Suppressor macrophage treated with lipopolysaccharide for 1 hour (primary cell): ENCODE measurements around the gene TYW1.
"Not testable (repeated sequence)": the region's sequence is repeated elsewhere in the genome, so short reads cannot be mapped to it uniquely, and the experiment has no call there.

ENCODE experiments used
- DNase-seq, 3 donors: peaks; one replicate each; pipeline ENCODE4 v3.0.0-alpha.2; 2020 to 2022

Gene TYW1

DNA sequence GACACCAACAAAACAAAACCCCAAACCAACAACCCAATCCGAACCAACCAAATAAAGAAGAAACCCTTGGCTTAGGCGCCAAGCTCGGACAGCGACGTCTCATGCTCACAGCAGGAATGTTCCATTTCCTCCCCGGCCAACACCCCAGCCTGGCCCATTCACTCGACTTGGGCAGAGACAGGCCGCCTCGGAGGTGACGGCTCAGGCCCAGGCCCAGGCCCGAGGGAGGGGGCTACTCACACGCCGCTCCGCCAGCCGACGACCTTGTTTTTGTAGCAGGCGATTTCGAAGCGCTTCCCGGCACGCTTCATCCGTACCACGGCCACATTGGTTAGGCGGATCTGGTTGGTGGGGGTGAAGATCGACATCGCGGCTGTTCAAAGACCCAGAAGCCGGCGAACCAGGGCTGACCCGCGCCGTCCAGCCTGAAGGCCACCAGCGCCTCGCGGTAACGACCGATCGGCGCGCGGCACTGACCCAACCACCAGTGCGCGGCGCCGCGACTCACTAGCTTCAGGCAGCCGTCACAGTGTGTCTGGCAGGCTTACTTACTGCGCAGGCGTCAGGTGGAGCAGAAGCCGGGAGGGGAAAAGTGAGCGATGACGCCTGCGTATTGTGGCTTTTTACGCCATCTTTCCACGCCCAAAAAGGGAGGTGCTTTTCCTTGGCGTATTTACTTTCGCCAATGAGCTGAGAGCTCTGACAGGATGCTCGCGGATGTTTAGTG is 1.4 kb upstream of the TYW1 start, which contains the start of gene SBDS:
Gene SBDS (minus strand): TSS at position 537 of the 727 bp plus-strand sequence. CDS start 169 bp downstream, at position 368.
- peak; percentile 96 to 99 (median 98) for DNase-seq

DNA sequence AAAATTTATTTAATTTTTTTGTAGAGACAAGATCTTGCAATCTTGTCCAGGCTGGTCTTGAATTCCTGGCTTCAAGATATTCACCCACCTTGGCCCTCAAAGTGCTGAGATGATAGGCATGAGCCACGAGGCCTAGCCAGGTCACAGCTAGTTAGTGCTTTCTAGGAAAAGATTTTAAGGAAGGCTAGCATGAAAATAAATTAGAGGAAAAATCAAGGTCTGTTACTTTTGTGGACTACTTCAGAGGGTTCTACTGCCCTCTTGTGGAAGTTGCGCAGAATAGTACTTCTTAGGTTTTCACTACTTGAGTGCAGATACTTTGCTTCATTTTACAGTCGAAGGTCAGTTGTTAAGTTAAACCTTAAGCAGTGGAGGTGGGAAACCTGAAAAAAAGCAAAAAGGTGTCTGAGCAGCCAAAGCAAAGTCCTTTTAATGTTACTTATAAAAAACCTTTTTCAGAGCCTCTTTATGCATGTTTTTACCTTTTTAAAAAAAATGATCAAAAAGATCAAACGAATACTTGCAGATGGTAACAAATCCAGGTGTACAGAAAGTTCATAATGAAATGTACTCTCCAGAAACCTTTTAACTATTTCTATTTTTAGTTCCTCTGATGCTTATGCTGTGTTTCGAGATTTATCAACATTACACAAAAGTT is 4.1 kb downstream of the TYW1 start:
- DNase-seq = peak; percentile 13 to 41 (median 15)

DNA sequence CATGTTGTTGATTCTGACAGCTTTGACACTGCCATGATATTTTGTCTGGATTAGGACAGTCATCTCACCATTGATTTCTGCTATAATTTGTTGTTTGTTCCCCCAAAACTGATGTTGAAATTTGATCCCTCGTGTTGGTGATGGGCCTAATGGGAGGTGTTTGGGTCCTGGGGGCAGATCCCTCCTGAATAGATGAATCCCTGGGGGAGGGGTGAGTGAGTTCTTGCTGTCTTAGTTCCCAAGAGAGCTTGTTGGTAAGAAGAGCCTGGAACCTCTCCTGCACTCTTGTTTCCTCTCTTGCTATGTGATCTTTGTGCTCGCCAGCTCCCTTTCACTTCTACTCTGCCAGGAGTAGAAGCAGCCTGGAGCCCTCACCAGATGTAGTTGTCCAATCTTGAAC is 7.5 kb downstream of the TYW1 start:
- not testable (repeated sequence) for DNase-seq

DNA sequence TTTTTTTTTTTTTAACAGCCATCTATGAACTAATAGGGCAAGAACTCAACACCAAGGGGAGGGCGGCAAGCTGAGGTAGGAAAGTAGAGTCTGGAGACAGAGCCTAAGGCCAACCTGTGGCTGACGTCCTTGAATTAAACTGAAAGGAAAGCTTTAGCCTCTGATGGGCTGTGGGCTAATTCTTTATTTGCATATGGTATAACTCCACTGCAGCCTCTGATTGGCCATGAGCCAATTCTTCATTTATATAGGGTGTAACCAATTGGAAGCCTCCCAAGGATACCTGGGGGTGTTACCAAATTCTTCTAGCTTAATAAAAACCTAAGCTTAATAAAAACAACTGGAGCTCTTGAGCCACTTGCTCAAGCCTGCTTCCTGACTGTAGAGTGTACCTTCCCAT is 10.3 kb downstream of the TYW1 start:
- DNase-seq = no peak

DNA sequence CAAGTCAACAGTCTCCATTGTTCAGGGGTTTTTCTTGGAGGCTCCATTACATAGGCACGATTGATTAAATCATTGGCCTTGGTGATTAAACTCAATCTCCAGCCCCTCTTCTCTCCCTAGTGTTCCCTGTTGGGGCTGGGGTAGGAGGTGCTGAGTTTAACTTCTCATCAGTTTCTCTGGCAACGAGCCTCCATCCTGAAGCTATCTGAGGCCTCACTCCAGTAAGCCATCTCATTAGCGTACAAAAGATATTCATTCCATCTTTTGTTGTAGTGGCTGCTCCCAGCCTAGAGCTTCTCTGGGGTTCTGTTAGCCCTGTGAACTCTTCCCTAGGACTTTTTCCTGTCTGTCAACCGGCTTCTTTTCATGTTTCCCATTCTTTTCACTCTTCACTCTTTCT is 11.6 kb downstream of the TYW1 start:
- DNase-seq = no peak

DNA sequence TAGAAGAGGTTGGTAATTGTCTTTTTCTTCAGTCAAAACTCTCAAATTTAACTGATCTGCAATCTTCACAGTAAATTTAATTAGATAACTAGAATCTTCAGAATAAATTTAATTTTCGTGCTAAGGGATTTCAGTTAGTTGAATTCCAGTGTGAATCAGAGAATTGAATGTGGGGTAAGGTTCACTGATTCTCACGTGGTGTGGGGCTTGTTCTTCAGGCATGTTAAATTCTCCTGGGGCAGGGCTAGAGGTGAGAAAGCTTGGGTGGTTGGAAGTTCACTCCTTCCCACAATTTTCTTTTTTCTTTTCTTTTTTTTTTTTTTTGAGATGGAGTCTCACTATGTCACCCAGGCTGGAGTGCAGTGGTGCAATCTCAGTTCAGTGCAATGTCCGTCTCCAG is 13.0 kb downstream of the TYW1 start:
- DNase-seq = not testable (repeated sequence)

DNA sequence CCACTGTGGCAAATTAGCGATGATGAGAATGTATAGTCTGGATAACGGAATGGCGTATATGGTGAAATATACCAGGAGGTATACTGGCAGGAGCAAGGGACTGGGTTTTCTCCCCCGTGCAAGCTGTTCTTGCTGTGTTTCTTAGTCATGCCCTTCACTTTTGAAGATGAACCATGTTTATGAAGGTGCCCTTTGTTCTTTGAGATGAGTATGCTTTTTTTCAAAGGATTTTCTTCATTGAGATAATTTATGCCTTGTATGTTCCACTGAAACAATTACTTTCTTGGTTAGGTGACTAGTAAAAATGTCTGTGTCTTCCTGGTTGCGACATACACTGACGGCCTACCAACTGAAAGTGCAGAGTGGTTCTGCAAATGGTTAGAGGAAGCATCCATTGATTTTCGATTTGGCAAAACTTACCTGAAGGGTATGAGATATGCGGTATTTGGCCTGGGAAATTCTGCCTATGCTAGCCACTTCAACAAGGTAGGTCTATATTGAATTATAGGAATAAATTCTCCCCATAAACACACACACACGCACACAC is 17.5 kb downstream of the TYW1 start:
- DNase-seq = not testable (repeated sequence)

DNA sequence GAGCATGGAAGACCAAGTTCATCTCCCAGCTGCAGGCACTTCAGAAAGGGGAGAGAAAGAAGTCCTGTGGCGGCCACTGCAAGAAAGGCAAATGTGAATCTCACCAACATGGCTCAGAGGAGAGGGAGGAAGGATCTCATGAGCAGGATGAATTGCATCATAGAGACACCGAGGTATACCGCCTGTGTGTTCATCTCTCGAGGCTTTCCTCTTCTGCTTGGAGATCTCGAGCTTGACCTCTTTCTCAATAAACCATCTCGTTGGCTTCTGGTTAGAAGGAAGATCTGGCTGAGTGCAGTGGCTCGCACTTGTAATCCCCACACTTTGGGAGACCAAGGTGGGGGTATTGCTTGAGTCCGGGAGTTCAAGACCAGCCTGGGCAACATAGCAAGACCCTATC is 21.3 kb downstream of the TYW1 start:
- not testable (repeated sequence) for DNase-seq

DNA sequence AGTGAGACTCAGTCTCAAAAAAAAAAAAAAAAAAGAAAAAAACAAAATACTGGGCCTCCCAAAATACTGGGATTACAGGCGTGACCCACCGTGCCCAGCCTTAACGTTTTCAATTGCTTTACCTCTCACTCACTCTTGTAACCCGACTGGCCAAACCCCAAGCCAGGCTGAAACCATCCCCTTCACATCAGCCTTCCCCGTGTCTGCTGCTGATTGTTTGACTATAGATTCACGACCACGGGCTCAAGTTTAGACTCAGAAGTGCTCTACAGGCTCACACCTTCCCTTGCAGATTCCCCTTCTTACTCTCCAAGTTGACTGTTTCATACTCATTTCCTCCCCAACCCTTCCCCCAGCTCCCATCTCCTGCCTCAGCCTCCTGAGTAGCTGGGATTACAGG is 22.3 kb downstream of the TYW1 start:
- DNase-seq = no peak

DNA sequence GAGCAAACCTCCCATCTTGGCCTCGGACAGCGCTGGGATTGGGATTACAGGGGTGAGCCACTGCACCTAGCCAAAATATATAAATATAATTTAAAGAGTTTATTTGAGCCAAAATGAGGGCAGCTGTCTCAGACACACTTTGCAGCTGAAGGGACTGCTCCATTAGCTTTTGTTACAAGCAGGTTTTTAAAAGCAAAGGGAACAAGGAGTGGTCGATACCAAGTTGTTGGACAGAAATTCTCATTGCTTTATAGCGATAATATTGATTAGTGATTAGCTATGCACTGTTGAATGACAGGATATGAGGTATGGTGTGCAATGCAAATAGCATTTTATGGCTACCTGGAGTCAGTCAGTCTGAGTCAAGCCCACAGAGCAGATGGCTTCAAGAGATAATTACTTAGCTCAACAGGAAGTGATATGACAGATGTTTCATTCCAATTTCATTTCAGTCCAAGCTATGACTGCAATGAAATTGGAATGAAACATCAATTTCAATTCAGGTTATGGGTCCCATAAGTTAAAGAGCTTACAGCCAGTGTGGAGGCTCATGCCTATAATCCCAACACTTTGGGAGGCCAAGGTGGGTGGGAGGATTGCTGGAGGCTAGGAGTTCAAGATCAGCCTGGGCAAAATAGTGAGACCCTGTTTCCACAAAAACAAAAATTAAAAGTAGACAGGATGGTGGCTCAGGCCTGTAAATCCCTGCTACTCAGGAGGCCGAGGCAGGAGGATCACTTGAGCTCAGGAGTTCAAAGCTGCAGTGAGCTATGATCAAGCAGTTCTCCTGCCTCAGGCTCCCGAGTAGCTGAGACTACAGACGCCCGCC is 23.1 kb downstream of the TYW1 start:
- no peak for DNase-seq

DNA sequence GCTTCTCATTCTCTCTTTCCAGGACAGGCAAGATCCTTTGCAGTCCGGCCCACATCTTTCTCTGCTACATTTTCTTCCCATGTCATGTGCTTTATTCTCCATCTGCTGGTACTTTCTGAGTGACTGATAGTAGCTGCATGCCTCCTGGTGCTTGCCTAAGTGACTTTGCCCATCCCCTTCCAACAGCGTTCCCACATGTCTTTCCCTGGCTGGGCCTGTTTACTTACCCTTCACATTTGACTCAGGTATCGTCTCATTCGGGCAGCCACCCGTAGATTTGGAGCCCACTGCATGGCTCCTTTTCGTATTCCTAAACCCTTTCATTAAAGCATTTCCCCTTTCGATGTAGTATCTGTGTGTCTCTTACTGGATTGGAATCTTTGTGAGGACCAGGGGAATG is 24.6 kb downstream of the TYW1 start:
- DNase-seq = no peak

DNA sequence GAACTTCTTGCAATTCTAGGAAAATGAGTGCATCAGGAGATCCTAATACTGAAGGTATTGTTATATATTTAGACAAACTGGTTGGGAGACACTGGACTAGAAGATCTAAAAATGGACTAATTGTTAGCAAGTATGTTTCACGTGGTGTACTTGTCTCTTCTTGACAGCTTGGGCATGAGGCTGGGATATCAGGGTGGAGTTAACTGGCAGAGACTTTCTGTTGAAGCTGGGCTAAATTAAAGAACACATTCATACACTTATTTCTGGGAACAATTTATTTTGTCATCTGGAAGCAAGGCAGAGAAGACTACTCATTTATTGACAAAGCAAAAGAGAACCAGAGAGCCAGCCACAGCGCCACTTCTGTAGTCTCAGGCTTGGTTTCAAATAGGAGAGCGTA is 25.9 kb downstream of the TYW1 start:
- DNase-seq = no peak

DNA sequence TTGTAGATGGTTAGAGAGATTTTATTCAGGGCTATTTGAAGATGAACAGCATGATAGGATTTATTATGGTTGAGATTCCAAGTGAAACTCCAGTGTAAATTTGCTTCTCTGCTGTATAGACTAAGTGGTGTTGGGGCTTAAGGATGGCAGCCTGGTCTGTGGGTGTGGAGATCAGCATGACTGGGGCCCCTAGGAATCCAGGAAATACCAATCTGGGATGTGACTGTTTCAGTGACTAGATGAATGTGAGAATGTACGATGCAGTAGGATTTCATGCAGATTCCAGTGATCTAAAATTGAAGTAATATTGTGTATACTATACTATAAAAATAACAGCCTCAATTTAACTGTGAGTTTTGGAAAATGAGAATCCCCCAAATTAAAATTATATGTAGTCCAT is 28.8 kb downstream of the TYW1 start:
- not testable (repeated sequence) for DNase-seq

DNA sequence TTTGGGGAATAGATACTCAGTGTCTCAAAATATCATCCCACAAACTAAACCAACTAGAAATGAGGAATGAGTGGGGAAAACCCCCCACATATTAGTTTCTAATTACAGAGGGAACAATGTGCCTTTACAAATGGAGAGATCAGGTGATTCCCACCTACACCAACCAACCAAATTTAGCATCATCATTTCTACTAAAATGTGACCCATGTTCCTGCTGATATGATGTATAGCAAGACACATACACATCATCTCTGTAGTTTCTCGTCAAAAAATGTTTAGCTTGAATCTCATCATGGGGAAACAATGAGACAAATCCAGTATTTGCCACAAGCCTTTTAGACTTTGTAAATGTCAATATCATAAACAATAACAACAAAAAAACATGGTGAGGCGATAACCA is 35.1 kb downstream of the TYW1 start:
- DNase-seq = not testable (repeated sequence)

DNA sequence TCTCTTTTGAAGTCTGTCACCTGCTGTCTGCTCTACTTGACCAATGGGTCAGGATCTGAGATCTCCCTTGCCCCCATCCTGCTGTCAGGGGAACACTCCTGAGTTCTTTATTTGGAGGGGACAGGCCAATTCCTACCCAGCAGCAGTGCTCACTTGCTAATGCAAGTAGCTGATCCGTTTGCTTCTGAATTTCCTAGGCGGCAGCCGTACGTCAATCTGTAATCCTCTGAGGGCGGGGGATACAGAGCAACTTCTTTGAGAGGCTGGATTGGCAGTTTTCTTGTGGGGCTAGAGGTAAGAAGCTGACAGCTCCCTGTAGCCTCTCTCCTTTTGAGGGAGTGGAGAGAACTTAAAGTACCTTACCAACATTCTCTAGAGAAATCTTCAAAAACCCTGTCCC is 36.6 kb downstream of the TYW1 start:
- DNase-seq = no peak

DNA sequence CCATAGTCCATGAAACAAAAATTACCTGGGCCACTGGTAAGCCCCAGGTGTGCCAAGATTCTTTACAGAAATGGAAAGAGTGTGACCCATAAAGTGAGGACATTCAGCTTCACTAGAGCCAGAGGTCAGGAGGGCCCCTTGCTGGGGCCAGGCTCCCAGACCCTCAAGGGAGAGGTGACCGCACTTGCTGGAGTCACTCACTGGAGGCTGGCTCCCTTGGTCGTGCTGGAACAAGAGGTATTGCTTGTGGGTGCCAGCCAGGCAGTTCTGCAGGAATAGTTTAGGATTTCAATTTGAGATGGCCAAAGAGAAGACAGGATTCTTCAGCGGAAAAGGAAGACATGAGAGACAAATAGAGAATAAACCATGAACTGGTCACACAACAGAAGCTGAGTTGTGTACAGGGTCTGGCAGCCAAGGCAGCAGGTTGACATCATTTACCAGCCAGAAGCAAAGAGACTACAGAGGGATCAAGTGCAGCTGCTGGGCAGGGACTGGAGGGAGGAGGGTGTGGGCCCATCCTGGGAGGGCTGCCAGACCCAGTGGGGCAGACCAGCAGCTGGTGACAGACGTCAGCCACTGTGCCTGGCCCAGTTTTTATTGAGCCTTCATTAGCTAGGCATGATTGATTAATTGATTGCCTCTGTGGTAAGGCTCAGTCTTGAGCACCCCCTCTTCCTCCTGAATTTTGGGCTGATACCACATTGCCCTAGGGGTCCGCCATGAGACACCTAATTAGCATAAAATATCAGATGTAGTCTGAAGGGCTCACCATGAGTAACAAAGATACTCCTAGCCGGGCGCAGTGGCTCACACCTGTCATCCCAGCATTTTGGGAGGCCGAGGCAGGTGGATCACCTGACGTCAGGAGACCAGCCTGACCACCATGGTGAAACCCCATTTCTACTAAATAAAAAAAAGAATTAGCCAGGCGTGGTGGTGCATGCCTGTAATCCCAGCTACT is 40.1 kb downstream of the TYW1 start:
- not testable (repeated sequence) for DNase-seq

DNA sequence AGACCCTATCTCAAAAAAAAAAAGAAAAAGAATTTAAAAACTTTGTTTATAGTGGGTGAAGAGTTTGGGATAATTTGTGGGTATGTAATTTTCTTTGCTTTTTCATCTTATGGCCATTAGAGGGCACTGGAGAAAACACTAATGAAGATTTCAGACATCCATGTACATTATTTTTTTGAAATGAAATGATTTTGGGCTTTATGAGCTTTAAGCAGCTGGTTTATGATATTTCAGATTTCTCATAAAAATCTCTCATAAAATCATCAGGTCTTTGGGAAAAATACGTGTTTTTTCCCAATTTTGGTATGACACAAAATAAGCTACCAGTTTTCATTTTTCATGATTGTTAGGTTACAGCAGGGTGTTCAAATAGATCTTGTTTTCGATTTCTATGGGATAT is 44.2 kb downstream of the TYW1 start:
- DNase-seq = not testable (repeated sequence)

DNA sequence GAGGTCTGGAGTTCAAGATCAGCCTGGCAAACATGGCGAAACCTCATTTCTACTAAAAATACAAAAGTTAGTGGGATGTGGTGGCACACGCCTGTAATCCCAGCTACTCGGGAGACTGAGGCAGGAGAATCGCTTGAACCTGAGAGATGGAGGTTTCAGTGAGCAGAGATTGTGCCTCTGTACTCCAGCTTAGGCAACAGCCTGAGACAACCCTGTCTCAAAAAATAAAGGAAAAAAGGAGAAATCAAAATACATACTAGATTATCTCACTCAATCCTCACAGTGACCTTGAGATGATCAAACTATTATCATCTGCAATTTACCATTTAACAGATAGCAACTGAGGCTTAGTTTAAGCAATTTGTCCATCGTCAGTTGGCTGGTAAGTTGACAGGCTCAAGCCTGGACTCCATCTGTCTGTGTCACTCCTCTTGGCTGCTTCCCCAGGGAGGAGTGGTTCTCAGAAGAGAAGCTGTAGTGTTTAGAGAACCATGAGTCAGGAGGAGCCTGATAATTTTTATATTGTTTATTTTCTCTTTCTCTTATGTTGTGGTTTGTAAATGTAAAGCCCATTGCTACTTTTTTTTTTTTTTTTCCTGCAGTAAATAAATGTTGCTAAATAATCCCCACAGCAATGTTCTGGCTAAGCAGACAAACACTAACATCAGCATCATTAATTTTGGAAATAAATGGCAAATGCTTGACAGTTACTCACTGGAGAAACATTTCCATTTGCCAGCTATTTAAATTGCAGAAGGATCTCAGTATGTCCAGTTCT is 46.3 kb downstream of the TYW1 start:
- DNase-seq = peak; percentile 5 to 31 (median 22)

DNA sequence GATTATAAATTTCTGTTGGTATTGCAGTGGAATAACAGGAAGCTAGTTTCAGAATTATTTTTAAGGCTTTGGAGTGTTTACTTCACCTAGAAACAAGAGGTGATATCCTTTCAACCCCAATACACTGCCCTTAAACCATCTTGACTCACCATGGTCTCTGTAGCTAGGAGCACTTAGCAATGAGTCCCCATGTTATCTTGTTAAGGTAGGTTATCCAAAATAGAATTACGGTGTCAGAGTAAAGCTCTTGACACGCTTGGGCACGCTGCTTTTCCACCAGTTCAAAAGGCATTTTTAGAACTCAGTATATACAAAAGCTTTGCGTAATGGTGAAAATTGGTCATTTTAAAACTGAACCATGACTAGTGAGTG is 46.9 kb downstream of the TYW1 start:
- not testable (repeated sequence) for DNase-seq

DNA sequence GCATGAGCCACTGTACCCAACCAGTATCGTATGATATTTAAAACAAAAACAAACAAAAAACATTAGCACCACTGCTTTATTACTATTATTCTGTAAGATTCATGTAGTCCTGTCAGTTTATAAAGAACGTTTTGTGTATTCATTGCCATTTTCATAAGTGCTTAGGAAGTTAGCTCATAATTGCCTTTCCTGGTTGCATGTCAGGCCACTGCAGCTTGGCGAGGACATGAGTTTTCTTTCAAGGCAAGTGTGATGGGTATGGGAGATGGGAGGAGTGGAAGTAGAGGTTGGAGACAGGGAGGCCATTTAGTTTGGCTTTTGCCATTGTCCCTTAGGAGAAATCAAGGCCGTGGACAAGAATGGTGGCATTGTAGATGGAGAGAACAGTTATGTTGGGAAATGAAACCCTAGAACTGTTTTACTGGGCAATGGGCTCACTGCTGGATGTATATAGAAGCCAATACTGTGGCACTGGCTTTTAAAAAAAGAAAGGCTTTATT is 48.9 kb downstream of the TYW1 start:
- no peak for DNase-seq

DNA sequence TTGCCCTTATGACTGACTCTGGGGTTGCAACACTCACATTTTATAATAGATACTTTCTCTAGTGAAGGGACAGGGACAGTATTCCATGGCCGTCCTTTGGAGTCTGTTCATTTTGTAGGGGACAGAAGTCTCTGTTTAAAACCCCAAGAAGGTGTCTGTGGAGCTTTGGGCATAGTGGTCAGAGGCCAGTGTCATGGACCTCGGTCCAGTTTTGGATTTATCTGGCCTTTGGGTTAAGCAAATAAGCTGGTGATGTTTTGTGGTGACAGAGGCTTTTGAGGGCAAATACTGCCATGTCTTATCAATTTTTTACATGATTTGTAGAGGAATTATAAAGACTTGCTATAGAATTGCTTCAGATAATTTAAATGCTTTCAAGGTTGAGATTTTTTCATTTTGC is 50.2 kb downstream of the TYW1 start:
- DNase-seq = not testable (repeated sequence)
